DOHH2 (cell line): Measurements from ENCODE around the gene GRIA2.

Experiments used
- H3F3A ChIP-seq: fragments of 200-600 bp; sonication (generic), shearing (Covaris generic); 2 replicates; pipeline ENCODE4 v1.6.0; 2016; ENCODE audit warnings: antibody characterized with exemption, mild to moderate bottlenecking; ENCODE audit not compliant: control insufficient read depth, insufficient read depth
- H3K27ac ChIP-seq: fragments of 200-600 bp; sonication (generic); 2 replicates; pipeline ENCODE4 v1.5.1; 2014; ENCODE audit warnings: low read depth, mild to moderate bottlenecking, low read length, moderate library complexity
- H3K27me3 ChIP-seq: fragments of 200-600 bp; sonication (generic); 2 replicates; pipeline ENCODE4 v1.6.1; 2014; ENCODE audit warnings: mild to moderate bottlenecking, low read length, mixed read lengths; ENCODE audit not compliant: control insufficient read depth
- H3K36me3 ChIP-seq: fragments of 200-600 bp; sonication (generic); 2 replicates; pipeline ENCODE4 v1.6.1; 2014; ENCODE audit warnings: mild to moderate bottlenecking, low read length, moderate library complexity, mixed read lengths; ENCODE audit not compliant: control insufficient read depth
- H3K4me1 ChIP-seq: fragments of 200-600 bp; sonication (generic); 2 replicates; pipeline ENCODE4 v1.6.1; 2014; ENCODE audit warnings: mild to moderate bottlenecking, low read length, mixed read lengths; ENCODE audit not compliant: control insufficient read depth
- H3K4me2 ChIP-seq: fragments of 200-600 bp; sonication (generic); 2 replicates; pipeline ENCODE4 v1.6.0; 2014; ENCODE audit warnings: mild to moderate bottlenecking, low read length, moderate library complexity
- H3K4me3 ChIP-seq: fragments of 200-600 bp; sonication (generic); 2 replicates; pipeline ENCODE4 v1.5.1; 2014; ENCODE audit warnings: mild to moderate bottlenecking, low read length, mixed read lengths
- H3K79me2 ChIP-seq: fragments of 200-600 bp; sonication (generic); 2 replicates; pipeline ENCODE4 v1.6.1; 2014; ENCODE audit warnings: mild to moderate bottlenecking, low read length, mixed read lengths; ENCODE audit not compliant: control insufficient read depth
- H3K9me2 ChIP-seq: fragments of 200-600 bp; sonication (generic); replicated peaks from 2 replicates; pipeline ENCODE4 v1.6.1; 2014; ENCODE audit warnings: mild to moderate bottlenecking, low read length, mixed read lengths; ENCODE audit not compliant: control insufficient read depth
- H3K9me3 ChIP-seq: fragments of 200-600 bp; sonication (generic); 2 replicates; pipeline ENCODE4 v1.6.1; 2014; ENCODE audit warnings: antibody characterized with exemption, low read length, mixed read lengths; ENCODE audit not compliant: control insufficient read depth, insufficient read depth
- H4K20me1 ChIP-seq: fragments of 200-600 bp; sonication (generic); 2 replicates; pipeline ENCODE4 v1.6.0; 2014; ENCODE audit warnings: low read depth, mild to moderate bottlenecking, antibody characterized with exemption, low read length, moderate library complexity; ENCODE audit not compliant: control insufficient read depth, insufficient read depth
- CTCF ChIP-seq: fragments of 200-600 bp; sonication (generic); IDR thresholded peaks from one replicate; pipeline ENCODE4 v1.5.1; 2014; ENCODE audit warnings: antibody characterized with exemption, mild to moderate bottlenecking, low read depth, low read length; ENCODE audit not compliant: poor library complexity, severe bottlenecking
- EZH2phosphoT487 ChIP-seq: fragments of 200-600 bp; sonication (generic); IDR thresholded peaks from 2 replicates; pipeline ENCODE4 v1.6.1; 2017; ENCODE audit warnings: borderline replicate concordance, mild to moderate bottlenecking, antibody characterized with exemption, low read length, moderate library complexity, mixed read lengths

The GRIA2 gene

GRCh38 chr4:157270552-157270951, 50.0 kb downstream of the GRIA2 start:
- Histone ChIP-seq H3F3A (no peaks in the 10 kb centered on the region), H3K27me3 (no peaks in the 10 kb centered on the region), H3K4me3 (no peak overlapping the region), H3K27ac (no peak overlapping the region), H4K20me1 (no peaks in the 10 kb centered on the region), H3K9me2 (no peaks in the 10 kb centered on the region), H3K4me1 (no peaks in the 10 kb centered on the region), H3K36me3 (no peaks in the 10 kb centered on the region), H3K9me3 (no peaks in the 10 kb centered on the region), H3K79me2 (no peaks in the 10 kb centered on the region), H3K4me2 (no peak overlapping the region)
- TF ChIP-seq EZH2phosphoT487 (no peak), CTCF (no peak)

GRCh38 chr4:157271166-157271869, 50.8 kb downstream of the GRIA2 start:
- no peaks in the 10 kb centered on the region for H3F3A ChIP-seq
- H3K9me2 ChIP-seq = no peaks in the 10 kb centered on the region
- TF ChIP-seq CTCF (no peak), EZH2phosphoT487 (no peak)
- H3K9me3 ChIP-seq = no peaks in the 10 kb centered on the region
- no peaks in the 10 kb centered on the region for H3K27me3 ChIP-seq
- H3K36me3 ChIP-seq = no peaks in the 10 kb centered on the region
- H3K27ac ChIP-seq = no peak overlapping the region
- H3K4me1 ChIP-seq = no peaks in the 10 kb centered on the region
- H3K79me2 ChIP-seq = no peaks in the 10 kb centered on the region
- H3K4me2 ChIP-seq = no peak overlapping the region
- no peaks in the 10 kb centered on the region for H4K20me1 ChIP-seq
- no peak overlapping the region for H3K4me3 ChIP-seq

- Histone ChIP-seq H3K4me2 (no peak overlapping the region), H3K79me2 (no peaks in the 10 kb centered on the region), H3F3A (no peaks in the 10 kb centered on the region), H3K27ac (no peak overlapping the region), H3K27me3 (no peaks in the 10 kb centered on the region), H3K4me1 (no peaks in the 10 kb centered on the region), H3K4me3 (no peak overlapping the region), H3K9me2 (no peaks in the 10 kb centered on the region), H3K36me3 (no peaks in the 10 kb centered on the region), H4K20me1 (no peaks in the 10 kb centered on the region), H3K9me3 (no peaks in the 10 kb centered on the region)
- TF ChIP-seq CTCF = no peak
- no peak for TF ChIP-seq EZH2phosphoT487
Observed at GRCh38 chr4:157280673-157281072, 60.1 kb downstream of the GRIA2 start.
